GM19468 (cell line): ENCODE data around the gene GPR146.
A peak's percentile ranks its signal among the peaks of the same experiment; 100 is the strongest.

Experiments
- ATAC-seq: cut with Tn5 transposase; IDR thresholded peaks from one replicate; pipeline ENCODE4 v1.9.1; 2021; ENCODE audit warnings: mild to moderate bottlenecking, moderate library complexity, moderate number of reproducible peaks; ENCODE audit not compliant: unreplicated experiment; ENCODE audit errors: extremely low read depth

The GPR146 gene

DNA sequence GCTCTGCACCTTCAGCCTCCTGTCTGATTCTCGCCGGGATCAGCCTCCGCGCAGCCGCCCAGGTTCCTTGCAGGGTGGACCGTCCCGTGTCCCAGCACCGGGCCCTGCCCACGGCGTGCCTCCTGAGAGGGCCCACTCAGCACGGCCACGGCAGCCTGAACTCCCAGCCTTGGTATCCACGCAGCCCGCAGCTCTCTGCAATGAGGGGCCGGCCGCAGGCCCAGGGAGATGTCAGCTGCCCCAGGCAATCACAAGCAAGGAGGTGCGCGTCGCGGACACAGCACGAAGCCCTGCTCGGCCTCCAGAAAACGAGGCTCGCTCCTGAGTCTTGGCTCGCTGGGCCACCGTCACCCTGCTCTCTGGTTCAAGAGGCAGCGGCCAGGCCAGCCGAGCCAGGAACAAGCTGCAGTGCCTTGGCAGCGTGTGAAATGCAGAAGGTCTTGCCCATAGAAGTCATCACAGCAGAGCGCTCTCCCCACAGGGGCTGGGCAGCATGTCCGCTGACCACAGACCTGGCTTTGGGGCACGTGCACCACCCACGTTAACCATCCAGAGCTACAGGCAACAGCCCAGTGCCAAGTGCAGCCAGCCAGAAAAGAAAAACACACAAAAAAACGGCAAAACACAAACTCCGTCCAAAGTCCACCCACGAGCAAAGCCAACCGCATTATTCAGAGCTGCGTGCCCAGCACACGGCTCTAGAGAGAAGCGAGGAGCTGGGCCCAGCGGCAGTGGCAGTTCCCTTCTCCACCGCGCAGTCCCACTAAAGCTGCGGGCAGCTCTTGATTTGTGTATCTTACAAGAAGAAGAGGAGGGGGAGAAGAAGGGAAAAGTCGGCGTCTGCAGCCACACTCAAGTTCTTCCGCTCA, 57.5 kb downstream of the GPR146 start:
- ATAC-seq, result no peak

DNA sequence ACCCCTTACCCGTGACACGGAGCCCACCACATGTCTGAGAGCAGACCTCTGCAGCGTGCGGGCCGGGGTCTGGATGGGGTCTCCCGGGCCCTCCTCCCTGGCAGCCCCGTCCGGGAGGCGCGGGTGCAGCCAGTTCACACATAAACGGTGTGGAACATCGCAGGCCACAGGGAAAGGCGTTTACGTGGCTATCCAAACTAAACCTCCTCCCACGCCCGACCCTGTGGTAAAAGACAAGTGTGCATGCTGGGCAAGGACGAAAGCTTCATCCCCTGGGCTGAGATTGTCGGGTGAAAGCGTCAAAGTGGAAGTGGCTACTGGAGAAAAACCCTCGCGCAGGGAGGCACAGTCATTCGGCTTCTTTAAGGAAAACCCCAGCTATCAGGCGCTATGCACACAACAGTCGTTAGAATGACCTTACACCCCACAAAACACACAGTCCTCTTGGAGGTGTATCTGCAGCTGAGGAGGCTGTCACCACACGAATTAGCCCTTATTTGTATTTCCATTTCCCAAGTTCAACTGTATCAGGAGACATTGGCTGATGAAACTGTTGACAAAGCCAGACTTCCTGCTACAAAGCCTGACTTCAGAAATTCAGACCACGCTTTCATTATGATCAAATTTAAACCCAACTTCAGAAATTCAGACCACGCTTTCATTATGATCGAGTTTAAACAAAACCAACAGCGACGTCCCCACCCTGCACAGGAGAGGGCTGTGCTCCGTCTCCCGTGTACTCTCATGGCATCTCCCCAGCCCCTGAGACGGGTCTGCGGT, 58.9 kb downstream of the GPR146 start:
- ATAC-seq, result no peak

DNA sequence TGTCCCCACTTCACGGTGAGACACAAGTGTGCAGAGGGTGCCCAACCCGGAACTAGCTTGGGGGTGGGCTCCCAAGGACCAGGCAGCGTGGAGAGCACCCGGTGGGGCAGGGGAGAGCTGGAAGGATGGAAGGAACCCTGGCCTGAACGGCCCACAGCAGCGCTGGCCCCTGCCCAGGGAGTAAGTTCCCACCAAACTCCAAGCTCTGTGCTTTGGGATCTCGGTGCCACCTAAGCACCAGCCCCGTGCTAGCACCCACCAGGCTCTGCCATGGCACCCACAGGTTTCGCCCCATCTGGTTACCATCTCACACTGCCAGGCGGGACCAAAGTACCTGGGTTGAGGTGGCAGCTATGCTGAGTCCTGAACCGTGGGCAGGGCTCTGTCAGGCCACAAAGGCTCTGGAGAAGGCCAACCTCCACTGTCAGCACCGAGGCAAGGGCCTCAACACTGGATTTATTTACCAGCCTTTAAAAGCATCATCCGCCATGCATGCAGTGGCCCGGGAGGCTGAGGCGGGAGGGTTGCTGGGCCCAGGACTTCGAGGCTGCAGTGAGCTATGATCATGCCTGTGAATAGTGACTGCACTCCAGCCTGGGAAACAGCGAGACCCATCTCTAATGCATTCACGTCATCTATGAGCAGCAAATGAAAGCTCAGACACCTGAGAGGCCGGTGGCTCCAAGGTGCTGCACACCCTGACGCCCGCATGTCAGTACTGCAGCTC, 59.6 kb downstream of the GPR146 start:
- ATAC-seq, result no peak

DNA sequence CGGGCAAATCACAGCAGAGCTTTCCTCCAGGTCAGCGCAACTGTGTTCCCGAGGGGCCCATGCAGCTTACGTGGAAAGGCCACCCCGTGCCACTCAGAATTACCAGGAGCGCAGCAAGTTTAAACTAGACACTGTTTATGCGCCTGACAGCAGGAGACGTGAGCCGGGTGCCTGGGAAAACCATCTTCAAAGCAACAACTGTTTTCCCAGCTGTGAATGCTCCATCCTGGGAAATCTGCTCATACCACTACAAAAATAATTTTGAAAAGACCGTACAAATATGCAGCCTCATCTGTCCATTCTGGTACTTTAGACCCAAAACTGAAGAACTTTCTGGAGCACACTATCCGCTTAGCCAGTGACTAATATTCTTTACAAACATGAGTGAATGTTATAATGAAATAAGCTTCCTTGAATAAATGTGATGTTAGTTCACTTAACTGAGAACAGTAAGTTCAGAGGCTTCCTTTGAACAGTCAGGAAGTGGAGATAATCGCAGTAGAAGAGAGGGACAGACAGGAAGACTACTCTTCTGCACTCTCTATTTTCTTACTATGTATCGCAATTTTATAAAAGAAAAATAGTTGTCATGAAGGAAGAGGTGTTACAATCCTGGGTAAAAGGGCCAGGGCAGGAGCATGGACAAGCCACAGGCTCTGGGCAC, 60.3 kb downstream of the GPR146 start:
- no peak for ATAC-seq

DNA sequence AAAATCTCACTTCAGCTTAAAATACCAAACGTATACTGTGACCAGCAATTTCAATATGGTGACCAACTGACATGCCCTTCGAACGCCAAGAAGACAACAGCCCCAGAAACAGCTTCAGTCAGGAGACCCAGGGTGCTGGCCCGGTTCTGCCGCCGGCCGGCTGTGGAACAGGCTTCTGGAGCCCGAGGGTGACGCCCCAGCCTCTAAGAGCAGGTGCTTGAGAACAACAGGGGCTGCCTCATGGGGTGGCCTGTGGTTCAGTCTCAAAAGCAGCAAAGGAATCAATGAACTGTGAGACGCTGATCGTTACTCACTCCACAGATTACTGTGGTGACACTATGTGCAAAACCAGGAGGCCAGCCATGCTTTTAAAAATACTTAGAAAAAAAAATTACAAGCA, 60.8 kb downstream of the GPR146 start:
- peak; percentile 45 for ATAC-seq

DNA sequence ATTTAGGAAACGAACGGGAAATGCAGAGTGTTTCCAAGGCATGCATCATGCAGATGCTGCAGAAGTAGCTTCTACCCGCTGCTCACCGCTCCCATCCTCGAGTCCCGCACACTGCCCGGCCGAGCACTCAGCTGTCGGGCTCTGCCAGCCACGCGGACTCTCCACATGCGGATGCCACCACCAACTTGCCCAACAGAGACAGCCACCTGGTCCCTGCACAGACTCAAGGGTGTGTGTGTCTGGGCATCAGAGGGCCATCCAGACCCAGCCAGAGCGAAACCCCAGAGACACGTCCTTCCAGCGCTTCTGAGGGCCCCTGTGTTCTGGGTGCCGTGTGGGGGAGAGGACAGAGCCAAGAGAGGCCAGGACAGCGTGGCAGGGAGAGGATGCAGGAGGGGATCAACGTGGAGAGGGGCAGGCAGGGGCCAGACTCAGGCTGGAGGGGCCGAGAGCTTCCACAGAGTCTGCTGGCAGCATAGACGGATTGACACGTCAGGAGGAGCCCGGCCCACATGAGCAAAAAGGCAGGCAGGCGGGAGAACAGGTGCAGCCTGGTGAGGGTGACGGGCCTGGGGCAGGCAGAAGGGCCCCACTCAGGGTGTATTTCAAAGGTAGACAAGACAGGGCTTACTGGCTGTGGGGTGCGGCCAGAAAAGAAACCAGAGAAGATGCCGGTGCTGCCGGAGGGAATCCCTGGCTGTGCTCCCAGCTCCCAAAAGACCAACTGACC, 61.9 kb downstream of the GPR146 start:
- no peak for ATAC-seq

DNA sequence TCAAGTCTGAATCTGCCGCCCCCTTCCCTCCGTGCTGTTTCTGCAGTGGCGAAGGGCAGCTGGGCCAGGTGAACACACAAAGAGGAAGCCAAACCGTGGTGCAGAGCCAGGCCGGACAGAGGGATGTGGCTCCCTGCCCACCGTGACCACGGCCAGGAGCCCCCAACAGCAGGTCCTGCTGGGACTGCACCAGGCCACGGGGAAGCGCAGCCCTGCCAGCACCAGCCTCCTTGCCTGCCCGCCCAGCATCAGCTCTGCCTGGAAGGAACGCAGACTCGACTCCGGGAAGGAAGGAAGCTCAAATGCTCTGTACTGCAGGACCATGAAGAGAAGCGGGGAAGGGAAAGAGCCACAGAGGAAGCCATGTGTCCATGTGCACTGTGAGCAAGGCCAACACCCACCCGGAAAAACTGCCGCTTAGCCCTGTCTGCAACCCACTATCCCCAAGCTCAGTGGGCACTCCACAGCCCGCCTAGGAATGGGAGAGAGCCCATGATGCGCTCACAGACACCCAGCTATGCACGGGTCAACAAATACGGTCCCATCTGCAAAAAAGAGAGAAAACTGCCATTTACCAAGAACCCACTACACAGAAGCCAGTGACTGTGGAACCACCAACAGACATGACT, 62.6 kb downstream of the GPR146 start:
- ATAC-seq, result no peak

DNA sequence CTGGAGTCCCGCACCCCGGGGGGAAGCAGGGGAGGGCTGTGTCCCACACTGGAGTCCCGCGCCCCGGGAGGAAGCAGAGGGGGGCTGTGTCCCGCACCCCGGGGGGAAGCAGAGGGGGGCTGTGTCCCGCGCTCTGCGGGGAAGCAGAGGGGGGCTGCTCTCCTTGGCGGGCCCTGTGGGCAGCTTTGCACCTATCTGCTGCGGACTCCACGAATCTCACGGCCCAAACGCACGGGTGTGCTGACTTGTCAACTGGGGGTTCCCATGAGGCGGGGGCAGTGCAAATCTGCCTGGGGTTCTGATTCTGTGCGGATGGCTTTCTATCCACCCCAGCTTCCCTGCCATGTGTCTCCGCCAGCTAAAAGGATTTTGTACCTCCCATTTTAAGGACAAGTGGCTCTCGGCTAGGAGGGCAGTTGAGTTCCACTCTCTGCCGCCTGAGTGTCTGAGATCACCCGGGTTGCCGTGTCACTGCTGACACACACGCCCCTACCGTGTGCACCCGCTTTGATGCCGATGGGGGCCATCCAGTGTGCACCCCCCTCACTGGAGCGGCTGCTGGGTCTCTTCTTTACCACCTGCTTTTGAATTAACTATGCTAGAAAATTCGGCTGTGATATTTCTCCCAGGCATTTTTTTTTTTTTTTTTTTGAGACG, 64.0 kb downstream of the GPR146 start:
- no peak for ATAC-seq
